Right lobe of liver (tissue), 6 donors: ENCODE data around the gene CDK17. TPM values are rescaled to one million over a fixed set of nuclear protein-coding genes. Genes with fewer than 3 reads are reported as not detected.

Source experiments
- ATAC-seq, 4 donors: fragments of 200-7000 bp; cut with Tn5 transposase; one replicate each; pipeline ENCODE4 v1.9.1; 2020; ENCODE audit warnings: mild to moderate bottlenecking in 4 of 4, moderate library complexity in 4 of 4
- DNase-seq, 3 donors: peaks; one replicate each; pipeline ENCODE4 v3.0.0-alpha.2; 2020
- H3K27ac ChIP-seq, 3 donors: fragments of 200-600 bp; one replicate each; pipeline ENCODE4 v1.8.0; 2022
- H3K27me3 ChIP-seq, 2 donors: fragments of 200-600 bp; one replicate each; pipeline ENCODE4 v1.8.0; 2022
- H3K36me3 ChIP-seq, 4 donors: fragments of 200-600 bp; sonication (generic) in 1 of 4; one replicate each; pipeline versions ENCODE4 v1.5.1 to v1.8.0; 2017 to 2022; ENCODE audit warnings: control low read depth in 1 of 4
- H3K4me1 ChIP-seq, 4 donors: fragments of 200-600 bp; sonication (generic) in 1 of 4; one replicate each; pipeline versions ENCODE4 v1.5.1 to v1.8.0; 2017 to 2022; ENCODE audit warnings: control low read depth in 1 of 4
- H3K4me3 ChIP-seq, 3 donors: fragments of 200-600 bp; one replicate each; pipeline ENCODE4 v1.8.0; 2022
- H3K9me3 ChIP-seq, 4 donors: fragments of 200-600 bp; sonication (generic) in 1 of 4; one replicate each; pipeline versions ENCODE4 v1.5.1 to v1.8.0; 2017 to 2022; ENCODE audit warnings: control low read depth in 1 of 4
- CTCF ChIP-seq, 4 donors: fragments of 200-600 bp in 3 of 4; fragments of 450-650 bp in 1 of 4; IDR thresholded peaks; one replicate each; pipeline versions ENCODE4 v1.5.1 to v1.8.0; 2016 to 2022; ENCODE audit warnings: antibody characterized with exemption in 4 of 4, mild to moderate bottlenecking in 2 of 4
- POLR2A ChIP-seq: fragments of 450-650 bp; IDR thresholded peaks from one replicate; pipeline ENCODE4 v1.6.1; 2017; ENCODE audit warnings: antibody characterized with exemption, mild to moderate bottlenecking
- WGBS: methylation state at CpG from one replicate; pipeline ENCODE4 v1.1.6; 2018; ENCODE audit warnings: low coverage, low lambda C conversion rate; ENCODE audit not compliant: insufficient coverage; ENCODE audit errors: missing lambda C conversion rate; 5-methylcytosine and 5-hydroxymethylcytosine counted together
- intact Hi-C, 2 donors: fragments of 100-400 bp; cut with DNase I; formaldehyde crosslinking; loops; one replicate each; pipeline versions ENCODE4 v1.11.2 to v1.14.1; 2022
- total RNA-seq, 6 experiments: library from RNA; depleted of rRNA in 2 of 6; stranded (reverse); fragments of >200 nt in 2 of 6; fragmentation: NEBNext Ultra II Directional in 3 of 6; extraction: Animal tissue kit (Norgen Biotek cat#: 25700) in 3 of 6; gene quantifications; one replicate each; pipeline versions ENCODE4 v1.1.0 to v1.2.4, GENCODE V29; 2016 to 2023
- donor health status: DM: no; HTN: yes; CAD: no.
- donor health status: DM: no; HTN: no; CAD: no.
- donor health status: DM: no; HTN: no; CAD: no.
- donor health status: DM: no; HTN: yes; CAD: no.
- donor health status: DM: no; HTN: yes; CAD: no.

CDK17 gene
- total RNA-seq, 6 experiments from 2014 or later: 8.9 to 16.1 (median 13.7) TPM

DNA sequence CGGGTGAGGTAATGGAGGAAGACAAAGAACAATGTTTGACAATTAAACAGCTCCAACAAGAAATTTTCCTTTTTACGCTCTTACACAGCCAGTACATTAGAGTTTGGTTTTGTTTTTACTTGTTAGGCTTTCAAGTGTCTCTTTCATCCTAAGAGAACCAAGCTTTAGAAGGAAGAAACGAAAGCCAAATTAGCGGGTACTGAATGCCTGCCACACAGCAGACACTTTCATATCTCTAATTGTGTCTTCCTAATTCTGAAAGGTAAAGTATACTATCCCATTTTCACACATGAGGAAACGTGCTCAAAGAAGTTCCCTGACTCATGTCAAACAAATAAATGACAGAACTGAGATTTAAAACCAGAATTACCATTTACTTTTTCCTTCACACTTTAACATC is 65.0 kb downstream of the CDK17 start:
- TF ChIP-seq CTCF (IDR thresholded peaks at IDR 0.05) (no peak), POLR2A (no peak)
- 77% methylated on average over 5 of the region's 5 CpGs for WGBS
- no peaks in the 10 kb centered on the region for H3K27me3 ChIP-seq
- intact Hi-C loops: no loop called here
- H3K27ac ChIP-seq: no peak overlapping the region
- H3K4me3 ChIP-seq: no peak overlapping the region
- no peaks in the 10 kb centered on the region for H3K36me3 ChIP-seq
- peaks cover 0 to 15% (median 2%) of the 10 kb centered on the region in 4 donors for H3K4me1 ChIP-seq
- no peaks in the 10 kb centered on the region for H3K9me3 ChIP-seq
- ATAC-seq: no peak
- no peak for DNase-seq

DNA sequence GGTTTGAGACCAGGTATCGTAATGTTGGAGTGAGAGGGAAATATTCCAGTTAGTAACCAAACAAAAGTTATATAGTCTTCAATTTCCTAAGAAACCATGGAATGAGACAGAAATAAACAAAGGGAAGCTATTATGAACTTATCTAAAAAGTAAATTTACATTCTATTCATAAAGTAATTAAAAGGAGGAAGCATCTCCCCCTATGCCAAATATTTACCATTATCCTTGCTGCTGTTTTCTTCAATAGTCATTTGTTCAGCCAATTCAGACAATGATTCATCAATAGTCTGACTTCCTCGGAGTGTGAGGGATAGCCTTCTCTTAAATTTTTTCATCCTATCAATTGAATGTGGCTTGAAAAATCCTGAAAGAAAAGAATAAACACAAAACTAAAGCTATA is 65.7 kb downstream of the CDK17 start:
- no peaks in the 10 kb centered on the region for H3K27me3 ChIP-seq
- H3K36me3 ChIP-seq: no peaks in the 10 kb centered on the region
- H3K9me3 ChIP-seq: no peaks in the 10 kb centered on the region
- 88% methylated on average over 2 of the region's 2 CpGs for WGBS
- TF ChIP-seq CTCF (IDR thresholded peaks at IDR 0.05) (no peak), POLR2A (no peak)
- DNase-seq (no peak), ATAC-seq (no peak)
- intact Hi-C loops: no loop called here
- peaks cover 0 to 8% (median 2%) of the 10 kb centered on the region in 4 donors for H3K4me1 ChIP-seq
- no peak overlapping the region for H3K4me3 ChIP-seq
- H3K27ac ChIP-seq: no peak overlapping the region

- DNase-seq (no peak), ATAC-seq (no peak)
- H3K36me3 ChIP-seq: no peaks in the 10 kb centered on the region
- intact Hi-C loops: no loop called here
- TF ChIP-seq CTCF (IDR thresholded peaks at IDR 0.05): no peak
- TF ChIP-seq POLR2A: no peak
- no peak overlapping the region for H3K4me3 ChIP-seq
- H3K27ac ChIP-seq: no peak overlapping the region
- WGBS: 68% methylated on average over 3 of the region's 3 CpGs
- H3K9me3 ChIP-seq: no peaks in the 10 kb centered on the region
- H3K27me3 ChIP-seq: no peaks in the 10 kb centered on the region
- H3K4me1 ChIP-seq: no peaks in the 10 kb centered on the region
These were observed 70.7 kb downstream of the CDK17 start for GRCh38 chr12:96329545-96329944.

DNA sequence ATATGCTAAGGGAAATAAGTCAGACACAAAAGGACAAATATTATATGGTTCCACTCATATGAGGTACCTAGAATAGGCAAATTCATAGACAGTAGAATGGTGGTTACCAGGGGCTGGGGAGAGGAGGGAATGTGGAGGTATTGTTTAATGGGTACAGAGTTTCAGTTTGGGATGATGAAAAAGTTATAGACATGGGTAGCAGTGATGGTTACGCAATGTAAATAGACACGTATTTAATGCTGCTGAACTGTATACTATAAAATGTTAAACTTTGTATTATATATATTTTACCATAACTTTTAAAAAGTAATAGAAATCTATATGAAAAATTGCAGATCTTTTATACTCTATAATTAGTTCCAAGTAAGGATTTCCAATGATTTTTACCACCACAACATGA is 71.2 kb downstream of the CDK17 start:
- no peak overlapping the region for H3K27ac ChIP-seq
- no peak for ATAC-seq
- no peaks in the 10 kb centered on the region for H3K36me3 ChIP-seq
- no peak for DNase-seq
- H3K4me1 ChIP-seq: no peaks in the 10 kb centered on the region
- H3K4me3 ChIP-seq: no peak overlapping the region
- TF ChIP-seq POLR2A (no peak), CTCF (IDR thresholded peaks at IDR 0.05) (no peak)
- no peaks in the 10 kb centered on the region for H3K9me3 ChIP-seq
- intact Hi-C loops: no loop called here
- 86% methylated on average over 2 of the region's 2 CpGs for WGBS
- H3K27me3 ChIP-seq: no peaks in the 10 kb centered on the region

- H3K36me3 ChIP-seq: no peaks in the 10 kb centered on the region
- H3K27me3 ChIP-seq: no peaks in the 10 kb centered on the region
- H3K9me3 ChIP-seq: no peaks in the 10 kb centered on the region
- DNase-seq: no peak
- no peak overlapping the region for H3K4me3 ChIP-seq
- no peak overlapping the region for H3K27ac ChIP-seq
- intact Hi-C loops: no loop called here
- TF ChIP-seq CTCF (IDR thresholded peaks at IDR 0.05) (no peak), POLR2A (no peak)
- no peaks in the 10 kb centered on the region for H3K4me1 ChIP-seq
- WGBS: 90% methylated on average over 2 of the region's 3 CpGs
- no peak for ATAC-seq
These were observed 72.3 kb downstream of the CDK17 start for GRCh38 chr12:96327889-96328288.
